ENCODE measurements around the gene CEP20.

CEP20 gene

DNA sequence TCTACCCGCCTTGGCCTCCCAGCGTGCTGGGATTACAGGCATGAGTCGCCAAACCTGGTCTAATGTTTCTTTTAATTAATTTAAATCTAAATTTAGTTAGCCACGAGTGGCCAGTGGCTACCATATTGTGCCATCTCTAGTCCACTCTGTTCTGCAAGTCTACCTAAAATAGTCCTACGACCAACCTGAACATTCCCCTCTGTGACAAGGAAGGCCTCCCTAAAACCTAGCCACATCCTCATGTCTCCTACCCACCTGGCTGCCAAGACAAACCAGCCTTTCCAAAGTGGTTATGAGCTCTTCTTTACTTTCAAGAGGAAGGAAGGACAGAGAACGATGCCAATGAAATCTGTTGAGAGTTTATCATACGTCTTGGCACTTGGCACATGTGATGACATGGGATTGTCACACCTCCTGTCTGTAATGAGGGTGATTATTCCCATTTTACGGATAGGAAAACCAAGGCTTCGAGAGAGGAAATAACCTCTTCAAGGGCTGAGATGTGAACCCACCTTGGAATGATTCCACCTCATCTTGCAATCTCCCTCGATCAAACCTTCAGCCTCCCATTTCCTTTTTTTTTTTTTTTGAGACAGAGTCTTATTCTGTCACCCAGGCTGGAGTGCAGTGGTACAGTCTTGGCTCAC lies 51.3 kb downstream of the CEP20 start:
- TF ChIP-seq GATA3 (IDR thresholded peaks at IDR 0.05; ENCODE audit: low read depth, low read length) (no peak), GATA2 (IDR thresholded peaks at IDR 0.05; ENCODE audit: low read depth, low read length) (no peak)

DNA sequence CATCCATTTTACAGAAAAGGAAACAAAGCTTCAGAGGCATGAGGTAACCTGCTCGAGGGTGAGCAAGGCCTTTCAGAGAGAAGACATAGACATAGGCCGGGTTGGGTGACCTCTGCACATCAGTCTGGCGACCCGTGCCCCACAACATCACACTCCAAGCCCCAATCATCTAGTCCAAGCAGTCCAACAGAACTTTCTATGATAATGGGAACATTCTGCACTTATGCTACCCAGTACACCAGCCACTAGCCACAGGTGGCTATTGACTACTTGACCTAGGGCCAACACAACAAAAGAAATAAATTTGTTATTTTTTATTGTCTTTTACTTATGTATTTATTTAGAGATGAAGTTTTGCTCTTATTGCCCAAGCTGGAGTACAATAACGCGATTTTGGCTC lies 52.3 kb downstream of the CEP20 start:
- TF ChIP-seq GATA3 (IDR thresholded peaks at IDR 0.05; ENCODE audit: low read depth, low read length) = no peak

DNA sequence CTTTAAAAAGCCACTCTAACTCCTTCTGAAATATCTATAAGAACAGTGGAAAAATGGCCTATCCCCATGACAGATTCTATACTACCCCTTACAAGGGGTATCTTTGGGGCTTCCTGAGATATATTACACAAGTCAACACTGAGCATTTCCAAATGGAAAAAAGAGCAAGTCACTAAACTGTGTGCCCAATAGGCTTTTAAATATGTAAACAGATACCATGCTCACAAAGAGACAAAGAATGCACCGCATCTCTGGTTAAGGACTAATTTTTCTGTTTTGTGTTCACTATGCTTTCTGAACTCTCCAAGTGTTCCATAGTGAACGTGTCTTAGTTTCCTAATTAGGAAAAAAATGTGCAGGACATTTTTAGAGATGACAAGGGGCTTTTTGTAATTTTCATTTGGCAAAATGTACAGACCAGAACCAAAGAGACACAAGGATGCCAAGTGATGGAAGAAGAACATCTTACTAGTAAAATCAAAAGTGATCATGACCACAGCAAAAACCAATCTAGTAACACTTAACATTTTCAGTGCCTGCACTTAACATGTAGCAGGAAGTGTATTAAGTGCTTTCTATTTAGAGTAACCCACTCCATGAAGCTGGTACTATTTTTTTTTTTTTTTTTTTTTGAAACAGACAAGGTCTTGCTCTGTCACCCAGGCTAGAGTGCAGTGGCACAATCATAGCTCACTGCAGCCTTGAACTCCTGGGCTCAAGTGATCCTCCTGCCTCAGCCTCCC lies 53.1 kb downstream of the CEP20 start:
- TF ChIP-seq GATA3 (IDR thresholded peaks at IDR 0.05; ENCODE audit: low read depth, low read length) (no peak), GATA2 (IDR thresholded peaks at IDR 0.05; ENCODE audit: low read depth, low read length) (no peak)

DNA sequence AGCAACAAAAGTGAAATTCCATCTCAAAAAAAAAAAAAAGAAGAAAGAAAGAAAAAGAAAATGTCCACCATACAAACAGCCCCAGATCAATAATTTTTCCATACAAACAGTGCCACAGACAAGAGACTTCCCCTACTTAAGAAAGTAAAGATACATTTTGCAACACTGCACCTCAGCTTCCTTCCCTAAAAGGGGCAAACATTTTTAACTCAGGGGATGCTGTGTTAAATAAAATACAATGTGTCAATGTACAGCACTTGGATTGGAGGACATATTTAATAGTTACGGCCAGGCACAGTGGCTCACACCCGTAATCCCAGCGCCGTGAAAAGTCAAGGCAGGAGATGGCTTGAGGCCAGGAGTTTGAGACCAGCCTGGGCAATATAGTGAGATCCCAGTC lies 53.9 kb downstream of the CEP20 start:
- TF ChIP-seq GATA3 (IDR thresholded peaks at IDR 0.05; ENCODE audit: low read depth, low read length) = no peak
- TF ChIP-seq GATA2 (IDR thresholded peaks at IDR 0.05; ENCODE audit: low read depth, low read length) = no peak

DNA sequence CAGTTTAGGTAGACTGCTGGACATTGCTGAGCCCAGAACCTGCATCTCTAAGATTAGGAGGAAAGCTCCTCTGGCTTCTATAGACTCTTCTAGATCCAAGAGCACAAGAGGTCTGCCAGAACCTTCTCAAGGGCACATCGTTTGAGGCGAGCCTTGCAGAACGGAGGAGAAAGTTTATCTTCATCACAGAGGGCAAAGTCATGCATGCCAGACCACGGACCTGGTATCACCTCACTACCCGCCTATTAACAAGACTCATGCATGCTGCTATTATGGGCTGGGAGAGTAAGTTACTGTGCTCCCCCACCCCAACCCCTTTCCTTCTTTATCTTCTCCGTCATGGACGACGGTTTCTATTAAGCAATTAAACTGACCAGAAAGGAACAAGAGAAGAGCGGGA lies 54.9 kb downstream of the CEP20 start:
- TF ChIP-seq GATA3 (IDR thresholded peaks at IDR 0.05; ENCODE audit: low read depth, low read length) = no peak
- TF ChIP-seq GATA2 (IDR thresholded peaks at IDR 0.05; ENCODE audit: low read depth, low read length) = no peak

DNA sequence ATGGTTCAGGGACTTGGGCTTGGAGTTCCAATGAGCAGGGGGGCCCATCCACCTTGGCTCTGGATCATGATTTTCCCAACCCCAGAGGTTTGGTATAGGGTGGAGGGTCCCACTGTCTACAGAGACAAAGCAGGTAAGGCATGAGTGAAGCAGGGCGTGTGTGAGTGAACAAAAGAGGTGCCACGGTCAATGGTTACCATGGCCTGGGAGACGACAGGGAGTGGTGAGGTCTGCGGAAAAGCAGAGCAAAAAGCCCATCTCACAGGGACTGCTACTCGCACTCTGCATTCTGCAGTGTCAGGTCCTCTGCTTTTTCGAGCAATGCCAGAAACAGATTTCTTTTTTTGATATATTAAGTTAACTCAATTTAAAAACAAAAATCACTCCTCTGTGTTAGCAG lies 56.2 kb downstream of the CEP20 start:
- no peak for TF ChIP-seq GATA2 (IDR thresholded peaks at IDR 0.05; ENCODE audit: low read depth, low read length)
- TF ChIP-seq GATA3 (IDR thresholded peaks at IDR 0.05; ENCODE audit: low read depth, low read length) = no peak

DNA sequence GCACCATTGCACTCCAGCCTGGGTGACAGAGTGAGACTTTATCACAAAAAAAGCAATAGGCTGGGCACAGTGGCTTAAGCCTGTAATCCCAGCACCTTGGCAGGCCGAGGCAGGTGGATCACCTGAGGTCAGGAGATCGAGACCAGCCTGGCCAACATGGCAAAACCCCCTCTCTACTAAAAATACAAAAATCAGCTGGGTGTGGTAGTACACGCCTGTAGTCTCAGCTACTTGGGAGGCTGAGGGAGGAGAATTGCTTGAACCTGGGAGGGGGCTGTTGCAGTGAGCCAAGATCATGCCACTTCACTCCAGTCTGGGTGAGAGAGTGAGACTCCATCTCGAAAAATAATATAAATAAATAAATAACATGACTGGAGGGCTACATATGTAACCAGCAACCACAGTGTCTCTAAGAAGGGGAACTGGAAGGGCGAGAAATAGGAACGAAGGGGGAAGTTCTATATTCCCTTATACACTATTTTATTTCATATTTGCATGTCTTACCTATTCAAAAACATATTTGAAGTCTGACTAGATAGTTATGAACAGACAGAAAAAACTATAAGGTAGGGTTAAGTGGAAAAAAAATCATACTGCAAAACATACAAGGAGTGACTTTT lies 57.5 kb downstream of the CEP20 start:
- TF ChIP-seq GATA2 (IDR thresholded peaks at IDR 0.05; ENCODE audit: low read depth, low read length) (no peak), GATA3 (IDR thresholded peaks at IDR 0.05; ENCODE audit: low read depth, low read length) (no peak)

DNA sequence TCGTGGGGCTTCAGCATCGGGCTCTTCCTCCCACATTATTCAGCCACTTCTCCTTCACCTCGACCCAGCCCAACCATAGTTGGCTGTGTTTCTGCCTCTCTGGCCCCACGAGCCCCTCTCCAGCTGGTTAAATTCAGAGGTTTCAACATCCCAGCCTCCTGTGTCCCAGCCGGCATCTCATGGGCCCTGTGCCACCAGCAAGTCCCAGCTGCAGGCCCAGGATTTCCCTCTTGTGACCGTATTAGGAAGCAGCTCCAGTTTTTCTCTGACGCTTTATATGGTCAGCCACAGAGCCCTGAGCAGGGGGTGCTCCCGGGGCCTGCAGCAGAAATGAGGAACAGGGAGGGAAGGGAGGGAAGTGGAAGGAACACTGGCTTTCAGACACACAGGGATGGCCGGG lies 58.9 kb downstream of the CEP20 start:
- TF ChIP-seq GATA2 (IDR thresholded peaks at IDR 0.05; ENCODE audit: low read depth, low read length) = no peak
- TF ChIP-seq GATA3 (IDR thresholded peaks at IDR 0.05; ENCODE audit: low read depth, low read length) = no peak

DNA sequence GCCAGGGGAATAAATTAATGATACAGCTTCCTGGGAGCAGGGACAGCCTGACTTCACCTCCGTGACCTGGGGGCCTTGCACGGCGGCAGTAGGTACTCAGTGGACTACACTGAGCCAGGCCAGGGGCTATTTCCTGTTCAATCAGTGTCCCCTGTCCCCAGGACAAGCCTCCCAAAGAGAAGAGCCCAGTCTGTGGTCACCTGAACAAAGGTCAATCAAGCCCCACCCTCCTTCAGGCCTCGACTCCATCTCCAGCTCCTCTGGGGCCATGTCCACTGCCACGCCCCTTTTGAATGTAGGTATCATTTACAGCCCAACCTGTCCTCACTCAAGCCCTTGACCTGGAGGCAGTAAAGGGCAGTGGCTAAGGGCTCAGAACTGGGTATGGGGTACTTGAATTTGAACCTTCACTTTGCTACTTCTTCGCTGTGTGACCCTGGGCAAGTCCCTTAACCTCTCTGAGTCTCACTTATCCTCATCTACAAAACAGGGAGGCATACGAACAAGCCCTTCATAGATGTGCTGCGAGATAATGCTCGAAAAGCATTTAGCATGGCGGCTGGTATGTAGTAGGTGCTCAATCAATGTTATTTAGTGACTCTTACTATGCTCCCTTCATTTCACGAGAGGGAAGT lies 60.6 kb downstream of the CEP20 start:
- no peak for TF ChIP-seq GATA2 (IDR thresholded peaks at IDR 0.05; ENCODE audit: low read depth, low read length)

DNA sequence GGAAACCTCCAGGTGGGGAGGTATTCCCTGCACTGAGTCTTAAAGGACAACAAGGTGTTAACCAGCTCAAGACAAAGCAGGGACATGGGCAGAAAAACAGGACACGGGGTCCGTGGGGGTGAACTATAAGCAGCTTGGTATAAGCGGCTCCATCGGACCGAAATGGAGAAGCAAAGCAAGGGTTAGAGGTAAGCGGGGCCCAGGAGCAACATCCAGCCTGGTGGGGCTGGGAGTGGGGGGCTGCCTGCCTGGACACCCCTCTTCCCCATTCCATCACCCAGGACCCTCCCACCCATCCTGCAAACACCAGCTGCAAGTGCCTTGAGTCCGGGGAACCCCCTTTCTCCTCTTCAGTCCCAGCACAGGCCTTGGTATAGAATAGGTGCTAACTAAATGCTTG lies 61.1 kb downstream of the CEP20 start:
- TF ChIP-seq GATA3 (IDR thresholded peaks at IDR 0.05; ENCODE audit: low read depth, low read length) (no peak), GATA2 (IDR thresholded peaks at IDR 0.05; ENCODE audit: low read depth, low read length) (no peak)

DNA sequence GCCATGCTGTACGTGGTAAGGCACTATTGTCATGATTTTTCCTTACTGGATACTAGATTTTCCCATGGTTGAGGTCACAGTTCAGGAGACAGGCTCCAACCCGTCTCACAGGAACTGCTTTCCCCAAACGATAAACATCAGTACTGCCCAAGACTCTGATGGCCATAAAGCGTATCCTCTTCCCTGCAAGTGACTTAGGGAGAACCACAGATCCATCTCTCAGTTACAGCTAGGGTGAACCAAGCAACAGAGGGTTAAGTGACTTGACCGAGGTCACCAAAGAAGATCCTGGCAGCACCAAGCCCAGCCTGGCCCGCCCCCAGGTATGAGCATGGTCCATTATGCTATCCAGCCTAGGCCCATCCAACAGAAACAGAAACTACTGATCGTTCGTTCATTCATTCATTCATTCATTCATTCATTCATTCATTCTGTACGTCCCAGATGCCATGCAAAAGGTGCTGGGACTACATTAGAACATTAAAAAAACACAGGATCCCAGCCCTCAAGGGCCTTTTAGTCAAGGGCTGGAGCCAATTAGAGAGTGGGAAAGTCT lies 62.6 kb downstream of the CEP20 start:
- TF ChIP-seq GATA2 (IDR thresholded peaks at IDR 0.05; ENCODE audit: low read depth, low read length) (no peak), GATA3 (IDR thresholded peaks at IDR 0.05; ENCODE audit: low read depth, low read length) (no peak)

DNA sequence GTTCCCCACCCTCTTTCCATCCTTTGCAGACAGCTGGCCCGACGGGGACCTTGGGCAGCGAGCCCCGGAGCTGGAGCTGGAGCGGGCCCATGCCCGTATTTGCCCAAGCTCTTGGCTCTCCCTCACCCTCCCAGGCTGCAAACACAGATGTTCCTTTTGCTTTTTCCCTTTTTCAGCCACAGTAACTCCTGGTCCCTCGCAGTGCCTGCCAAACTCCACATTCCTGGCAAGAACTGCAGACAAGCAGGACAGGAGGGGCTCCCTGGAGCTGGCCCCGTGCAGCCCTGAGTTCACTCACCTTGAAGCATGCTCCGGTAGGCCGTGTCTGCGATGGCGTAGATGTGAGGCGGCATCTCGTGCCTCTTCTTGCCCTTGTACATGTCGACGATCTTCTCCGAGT lies 65.4 kb downstream of the CEP20 start:
- TF ChIP-seq GATA3 (IDR thresholded peaks at IDR 0.05; ENCODE audit: low read depth, low read length) = no peak
- no peak for TF ChIP-seq GATA2 (IDR thresholded peaks at IDR 0.05; ENCODE audit: low read depth, low read length)

DNA sequence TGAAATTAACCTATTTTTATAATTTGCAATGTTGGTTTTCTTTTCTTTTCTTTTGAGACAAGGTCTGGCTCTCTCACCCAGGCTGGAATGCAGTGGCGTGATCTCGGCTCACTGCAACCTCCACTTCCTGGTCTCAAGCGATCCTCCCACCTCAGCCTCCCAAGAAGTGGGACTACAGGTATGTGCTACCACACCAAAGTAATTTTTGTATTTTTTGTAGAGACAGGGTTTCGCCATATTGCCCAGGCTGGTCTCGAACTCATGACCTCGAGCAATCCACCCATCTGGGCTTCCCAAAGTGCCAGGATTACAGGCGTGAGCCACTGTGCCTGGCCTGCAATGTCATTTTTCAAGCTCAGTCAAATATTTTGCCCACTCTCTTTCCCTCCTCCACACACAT lies 67.6 kb downstream of the CEP20 start:
- TF ChIP-seq GATA2 (IDR thresholded peaks at IDR 0.05; ENCODE audit: low read depth, low read length) (no peak), GATA3 (IDR thresholded peaks at IDR 0.05; ENCODE audit: low read depth, low read length) (no peak)

DNA sequence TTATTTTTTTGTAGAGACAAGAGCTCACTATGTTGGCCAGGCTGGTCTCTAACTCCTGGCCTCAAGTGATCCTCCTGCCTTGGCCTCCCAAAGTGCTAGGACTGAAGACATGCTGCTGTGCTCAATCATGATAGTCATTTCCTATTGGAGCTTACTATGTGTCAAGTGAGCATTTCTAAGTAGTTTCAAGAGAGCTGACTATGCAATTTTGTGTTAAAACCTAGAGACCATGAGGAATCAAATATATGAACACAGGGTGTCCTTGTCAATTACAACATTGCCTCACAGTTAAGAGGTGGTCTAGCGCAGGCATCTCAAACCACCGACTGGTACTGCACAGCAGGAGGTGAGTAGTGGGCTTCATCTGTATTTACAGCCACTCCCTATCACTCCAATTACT lies 69.4 kb downstream of the CEP20 start:
- TF ChIP-seq GATA2 (IDR thresholded peaks at IDR 0.05; ENCODE audit: low read depth, low read length) (no peak), GATA3 (IDR thresholded peaks at IDR 0.05; ENCODE audit: low read depth, low read length) (no peak)

All from SH-SY5Y (cell line).